CD14-positive monocyte (primary cell): Measurements from ENCODE around the gene C2orf76. TPM values are rescaled to one million over a fixed set of nuclear protein-coding genes. Genes with fewer than 3 reads are reported as not detected.

Experiments used
- DNase-seq, 3 donors: peaks; one replicate each; pipeline ENCODE4 v3.0.0-alpha.2; 2011 to 2022
- H2AFZ ChIP-seq: 2 replicates; pipeline ENCODE4 v1.6.0; 2012; ENCODE audit warnings: mild to moderate bottlenecking, low read depth, low read length, inconsistent platforms; ENCODE audit not compliant: insufficient read depth, poor library complexity, severe bottlenecking
- H3K27ac ChIP-seq, 2 donors: 1 replicate in 1 of 2; 2 replicates in 1 of 2; pipeline ENCODE4 v1.5.1; 2012 to 2013; ENCODE audit warnings: low read length in 2 of 2, control low read depth in 1 of 2, inconsistent platforms in 1 of 2, low read depth in 1 of 2, mild to moderate bottlenecking in 1 of 2
- H3K27me3 ChIP-seq, 2 donors: one replicate each; pipeline versions ENCODE4 v1.6.0 to v1.6.1; 2011 to 2013; ENCODE audit warnings: low read length in 2 of 2; ENCODE audit not compliant: control insufficient read depth in 2 of 2, insufficient read depth in 2 of 2
- H3K36me3 ChIP-seq, 2 donors: replicated peaks in 1 of 2; 1 replicate in 1 of 2; 2 replicates in 1 of 2; pipeline versions ENCODE4 v1.5.1 to v1.6.1; 2012 to 2013; ENCODE audit warnings: low read length in 2 of 2, control low read depth in 1 of 2, inconsistent platforms in 1 of 2, mild to moderate bottlenecking in 1 of 2; ENCODE audit not compliant: insufficient read depth in 2 of 2, control insufficient read depth in 1 of 2
- H3K4me1 ChIP-seq, 2 donors: 1 replicate in 1 of 2; 2 replicates in 1 of 2; pipeline versions ENCODE4 v1.5.1 to v1.6.1; 2012 to 2013; ENCODE audit warnings: low read length in 2 of 2, control low read depth in 1 of 2, inconsistent platforms in 1 of 2, mild to moderate bottlenecking in 1 of 2, moderate library complexity in 1 of 2; ENCODE audit not compliant: insufficient read depth in 2 of 2, control insufficient read depth in 1 of 2
- H3K4me2 ChIP-seq: replicated peaks from 2 replicates; pipeline ENCODE3; 2012; ENCODE audit warnings: low read length, moderate library complexity, mild to moderate bottlenecking; ENCODE audit not compliant: poor library complexity, severe bottlenecking; ENCODE audit errors: extremely low read depth
- H3K4me3 ChIP-seq, 3 experiments: fragments of 200-600 bp in 1 of 3; sonication (generic) in 1 of 3; replicated peaks in 1 of 3; 1 replicate in 2 of 3; 2 replicates in 1 of 3; pipeline ENCODE4 v1.5.1; 2011 to 2013; ENCODE audit warnings: low read length in 3 of 3, mild to moderate bottlenecking in 3 of 3, control low read depth in 2 of 3, low read depth in 2 of 3, inconsistent platforms in 1 of 3, moderate library complexity in 1 of 3
- H3K79me2 ChIP-seq: 2 replicates; pipeline ENCODE4 v1.6.0; 2012; ENCODE audit warnings: mild to moderate bottlenecking, control low read depth, inconsistent platforms, low read length, moderate library complexity; ENCODE audit not compliant: insufficient read depth
- H3K9ac ChIP-seq: 2 replicates; pipeline ENCODE4 v1.6.0; 2017; ENCODE audit warnings: low read length, mild to moderate bottlenecking; ENCODE audit not compliant: insufficient read depth, poor library complexity, severe bottlenecking
- H3K9me3 ChIP-seq, 2 donors: replicated peaks in 1 of 2; 1 replicate in 1 of 2; 2 replicates in 1 of 2; pipeline versions ENCODE4 v1.5.1 to v1.6.1; 2012 to 2013; ENCODE audit warnings: low read length in 2 of 2, control low read depth in 1 of 2; ENCODE audit not compliant: control insufficient read depth in 1 of 2, insufficient read depth in 1 of 2
- H4K20me1 ChIP-seq: 2 replicates; pipeline ENCODE4 v1.6.0; 2012; ENCODE audit warnings: mild to moderate bottlenecking, low read length, control low read depth, moderate library complexity; ENCODE audit not compliant: insufficient read depth
- H3K27ac Mint-ChIP-seq, 7 donors: one replicate each; pipeline ENCODE4 v1.8.0; 2020; ENCODE audit warnings: mild to moderate bottlenecking in 7 of 7, mixed read lengths in 7 of 7, moderate library complexity in 6 of 7, inconsistent platforms in 2 of 7
- H3K27me3 Mint-ChIP-seq, 3 donors: one replicate each; pipeline ENCODE4 v1.8.0; 2021 to 2022; ENCODE audit warnings: low read depth in 3 of 3, mild to moderate bottlenecking in 3 of 3, mixed read lengths in 3 of 3, moderate library complexity in 3 of 3, inconsistent platforms in 1 of 3
- H3K36me3 Mint-ChIP-seq, 2 donors: one replicate each; pipeline ENCODE4 v1.8.0; 2020; ENCODE audit warnings: mixed read lengths in 2 of 2, inconsistent platforms in 1 of 2, mild to moderate bottlenecking in 1 of 2
- H3K4me1 Mint-ChIP-seq: one replicate; pipeline ENCODE4 v1.8.0; 2020; ENCODE audit warnings: mild to moderate bottlenecking, mixed read lengths
- H3K4me3 Mint-ChIP-seq, 2 donors: one replicate each; pipeline ENCODE4 v1.8.0; 2020; ENCODE audit warnings: mild to moderate bottlenecking in 2 of 2, mixed read lengths in 2 of 2, moderate library complexity in 1 of 2
- H3K9me3 Mint-ChIP-seq, 7 donors: one replicate each; pipeline ENCODE4 v1.8.0; 2020 to 2022; ENCODE audit warnings: mixed read lengths in 7 of 7, mild to moderate bottlenecking in 6 of 7, moderate library complexity in 6 of 7, inconsistent platforms in 2 of 7
- WGBS: methylation state at CpG from one replicate; pipeline ENCODE4 v1.1.5; 2013; ENCODE audit warnings: missing lambda C conversion rate; ENCODE audit not compliant: insufficient coverage; 5-methylcytosine and 5-hydroxymethylcytosine counted together
- intact Hi-C, 2 donors: fragments of 100-400 bp; cut with micrococcal nuclease; formaldehyde crosslinking; loops; one replicate each; pipeline versions ENCODE4 v1.15.0 to v1.15.1; 2023
- polyA plus RNA-seq, 3 donors: library from polyadenylated mRNA; depleted of rRNA in 1 of 3; unstranded in 2 of 3; stranded (reverse) in 1 of 3; fragments of 300-500 nt in 2 of 3; fragments of >200 nt in 1 of 3; fragmentation: Illumina TruSeq in 2 of 3; gene quantifications; 1 replicate in 2 of 3; 2 replicates in 1 of 3; pipeline ENCODE4 v1.2.3, GENCODE V29; 2012 to 2021
- TF ChIP-seq, protein P1 (sequence below): fragments of 200-600 bp; IDR thresholded peaks from one replicate; pipeline ENCODE4 v1.8.0; 2022; ENCODE audit warnings: antibody characterized with exemption, mild to moderate bottlenecking

Gene C2orf76
- polyA plus RNA-seq, 3 donors, result 9.7 to 32.5 (median 31.0) TPM

DNA sequence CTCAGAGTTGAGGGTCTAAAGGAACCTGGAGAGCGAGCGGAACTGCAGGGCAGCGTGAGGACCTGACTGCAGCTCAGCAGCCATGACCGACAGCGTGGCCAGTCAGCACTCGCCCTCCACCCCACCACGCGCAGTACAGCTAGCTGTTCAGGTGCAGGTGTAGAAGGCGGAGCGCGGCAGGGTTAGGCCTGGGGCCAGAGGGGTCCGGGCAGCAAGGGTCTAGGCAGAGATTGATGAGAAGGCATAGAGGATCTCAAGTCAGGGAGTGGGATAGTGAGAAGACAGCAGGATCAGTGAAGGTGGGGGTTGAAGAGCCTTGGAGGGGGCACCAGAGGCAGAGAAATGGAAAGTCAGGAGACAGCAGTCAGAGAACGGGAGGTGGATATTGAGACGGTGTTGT is 72.0 kb downstream of the C2orf76 start:
- H3K27me3 ChIP-seq, result no peaks in the 10 kb centered on the region
- H3K9me3 Mint-ChIP-seq, result peaks cover 0 to 1% (median 0%) of the 10 kb centered on the region in 7 donors
- H3K27ac ChIP-seq, result no peak overlapping the region
- H3K4me3 Mint-ChIP-seq, result no peak overlapping the region
- no peak overlapping the region for H3K27ac Mint-ChIP-seq
- intact Hi-C loops, result loop anchor here (5.0 to 10.0 kb wide), 3 partner anchors 280 to 1070 kb away; no protein-coding TSS in a partner anchor
- H2AFZ ChIP-seq, result no peak overlapping the region
- H3K4me3 ChIP-seq, result no peak overlapping the region
- H3K4me2 ChIP-seq, result no peak overlapping the region
- no peaks in the 10 kb centered on the region for H3K36me3 Mint-ChIP-seq
- WGBS, result 86% methylated on average over 12 of the region's 14 CpGs
- H3K27me3 Mint-ChIP-seq, result peaks cover 0 to 1% (median 1%) of the 10 kb centered on the region in 3 donors
- no peaks in the 10 kb centered on the region for H3K4me1 ChIP-seq
- H4K20me1 ChIP-seq, result no peaks in the 10 kb centered on the region
- H3K79me2 ChIP-seq, result no peaks in the 10 kb centered on the region
- TF ChIP-seq, protein P1, sequence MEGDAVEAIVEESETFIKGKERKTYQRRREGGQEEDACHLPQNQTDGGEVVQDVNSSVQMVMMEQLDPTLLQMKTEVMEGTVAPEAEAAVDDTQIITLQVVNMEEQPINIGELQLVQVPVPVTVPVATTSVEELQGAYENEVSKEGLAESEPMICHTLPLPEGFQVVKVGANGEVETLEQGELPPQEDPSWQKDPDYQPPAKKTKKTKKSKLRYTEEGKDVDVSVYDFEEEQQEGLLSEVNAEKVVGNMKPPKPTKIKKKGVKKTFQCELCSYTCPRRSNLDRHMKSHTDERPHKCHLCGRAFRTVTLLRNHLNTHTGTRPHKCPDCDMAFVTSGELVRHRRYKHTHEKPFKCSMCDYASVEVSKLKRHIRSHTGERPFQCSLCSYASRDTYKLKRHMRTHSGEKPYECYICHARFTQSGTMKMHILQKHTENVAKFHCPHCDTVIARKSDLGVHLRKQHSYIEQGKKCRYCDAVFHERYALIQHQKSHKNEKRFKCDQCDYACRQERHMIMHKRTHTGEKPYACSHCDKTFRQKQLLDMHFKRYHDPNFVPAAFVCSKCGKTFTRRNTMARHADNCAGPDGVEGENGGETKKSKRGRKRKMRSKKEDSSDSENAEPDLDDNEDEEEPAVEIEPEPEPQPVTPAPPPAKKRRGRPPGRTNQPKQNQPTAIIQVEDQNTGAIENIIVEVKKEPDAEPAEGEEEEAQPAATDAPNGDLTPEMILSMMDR, result no peak
- no peaks in the 10 kb centered on the region for H3K36me3 ChIP-seq
- no peak for DNase-seq
- peaks cover 3% of the 10 kb centered on the region for H3K4me1 Mint-ChIP-seq
- H3K9ac ChIP-seq, result no peak overlapping the region
- H3K9me3 ChIP-seq, result no peaks in the 10 kb centered on the region

DNA sequence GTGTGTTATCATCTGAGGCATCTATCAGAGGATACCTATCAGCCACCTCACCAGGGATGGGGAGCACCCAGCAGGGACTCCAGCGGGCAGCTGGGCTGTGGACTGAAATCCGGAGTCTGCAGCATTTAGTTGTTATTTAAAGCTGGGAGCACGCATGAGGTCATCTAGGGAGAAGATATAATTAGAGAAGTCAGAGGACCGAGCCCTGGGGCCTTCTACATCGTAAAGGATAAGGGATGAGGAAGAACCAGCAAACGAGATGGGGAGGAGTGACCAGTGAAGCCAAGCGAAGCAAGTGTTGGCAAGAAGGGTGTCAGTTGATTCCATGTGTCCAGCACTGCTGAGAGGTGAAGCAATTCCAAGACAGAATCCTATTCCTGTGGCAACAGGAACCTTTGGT is 72.7 kb downstream of the C2orf76 start:
- Histone ChIP-seq H3K4me3 (no peak overlapping the region), H3K27ac (no peak overlapping the region), H3K4me2 (no peak overlapping the region), H3K79me2 (no peaks in the 10 kb centered on the region), H3K4me1 (no peaks in the 10 kb centered on the region), H3K9me3 (no peaks in the 10 kb centered on the region), H3K36me3 (no peaks in the 10 kb centered on the region), H3K27me3 (no peaks in the 10 kb centered on the region), H2AFZ (no peak overlapping the region), H3K9ac (no peak overlapping the region), H4K20me1 (no peaks in the 10 kb centered on the region)
- no peak for DNase-seq
- TF ChIP-seq, protein P1, result no peak
- 94% methylated on average over 4 of the region's 7 CpGs for WGBS
- Mint-ChIP-seq H3K36me3 (no peaks in the 10 kb centered on the region), H3K27ac (no peak overlapping the region), H3K4me3 (no peak overlapping the region), H3K9me3 (peaks cover 0 to 1% (median 0%) of the 10 kb centered on the region in 7 donors), H3K27me3 (peaks cover 0 to 1% (median 1%) of the 10 kb centered on the region in 3 donors), H3K4me1 (peaks cover 3% of the 10 kb centered on the region)
- intact Hi-C loops, result loop anchor here (5.0 to 10.0 kb wide), 3 partner anchors 279 to 1069 kb away; no protein-coding TSS in a partner anchor
